Neutrophil (primary cell): Measurements from ENCODE around the gene JMJD8.

Experiments used
- H3K27ac ChIP-seq: fragments of 200-600 bp; sonication (generic); 2 replicates; pipeline ENCODE4 v1.5.1; 2016; ENCODE audit warnings: mild to moderate bottlenecking, moderate library complexity
- H3K27me3 ChIP-seq: fragments of 200-600 bp; sonication (generic); 2 replicates; pipeline ENCODE4 v1.6.0; 2016; ENCODE audit warnings: mild to moderate bottlenecking
- H3K36me3 ChIP-seq: fragments of 200-600 bp; sonication (generic); 2 replicates; pipeline ENCODE4 v1.5.1; 2017
- H3K4me1 ChIP-seq, 2 experiments: fragments of 200-600 bp in 1 of 2; sonication (generic) in 1 of 2; 1 replicate in 1 of 2; 2 replicates in 1 of 2; pipeline versions ENCODE4 v1.5.1 to v1.6.1; 2013 to 2016; ENCODE audit warnings: low read depth in 1 of 2, low read length in 1 of 2, mild to moderate bottlenecking in 1 of 2, moderate library complexity in 1 of 2; ENCODE audit not compliant: control insufficient read depth in 1 of 2, insufficient read depth in 1 of 2
- H3K4me3 ChIP-seq, 2 experiments: fragments of 200-600 bp in 1 of 2; sonication (generic) in 1 of 2; 1 replicate in 1 of 2; 2 replicates in 1 of 2; pipeline ENCODE4 v1.5.1; 2013 to 2016; ENCODE audit warnings: low read depth in 1 of 2, low read length in 1 of 2, mild to moderate bottlenecking in 1 of 2, moderate library complexity in 1 of 2
- H3K9me3 ChIP-seq: fragments of 200-600 bp; sonication (generic); 2 replicates; pipeline ENCODE4 v1.5.1; 2016
- CTCF ChIP-seq: fragments of 200-600 bp; sonication (generic); IDR thresholded peaks from 2 replicates; pipeline ENCODE4 v1.5.1; 2016; ENCODE audit warnings: antibody characterized with exemption

JMJD8 gene

GRCh38 chr16:729768-730665, 45.9 kb upstream of the JMJD8 start:
- Histone ChIP-seq H3K27ac (no peak overlapping the region), H3K4me1 (peaks cover 8 to 25% of the 10 kb centered on the region in 2 experiments), H3K27me3 (peaks cover 49% of the 10 kb centered on the region), H3K4me3 (no peak overlapping the region), H3K9me3 (no peaks in the 10 kb centered on the region), H3K36me3 (peaks cover 51% of the 10 kb centered on the region)
- TF ChIP-seq CTCF: no peak

DNA sequence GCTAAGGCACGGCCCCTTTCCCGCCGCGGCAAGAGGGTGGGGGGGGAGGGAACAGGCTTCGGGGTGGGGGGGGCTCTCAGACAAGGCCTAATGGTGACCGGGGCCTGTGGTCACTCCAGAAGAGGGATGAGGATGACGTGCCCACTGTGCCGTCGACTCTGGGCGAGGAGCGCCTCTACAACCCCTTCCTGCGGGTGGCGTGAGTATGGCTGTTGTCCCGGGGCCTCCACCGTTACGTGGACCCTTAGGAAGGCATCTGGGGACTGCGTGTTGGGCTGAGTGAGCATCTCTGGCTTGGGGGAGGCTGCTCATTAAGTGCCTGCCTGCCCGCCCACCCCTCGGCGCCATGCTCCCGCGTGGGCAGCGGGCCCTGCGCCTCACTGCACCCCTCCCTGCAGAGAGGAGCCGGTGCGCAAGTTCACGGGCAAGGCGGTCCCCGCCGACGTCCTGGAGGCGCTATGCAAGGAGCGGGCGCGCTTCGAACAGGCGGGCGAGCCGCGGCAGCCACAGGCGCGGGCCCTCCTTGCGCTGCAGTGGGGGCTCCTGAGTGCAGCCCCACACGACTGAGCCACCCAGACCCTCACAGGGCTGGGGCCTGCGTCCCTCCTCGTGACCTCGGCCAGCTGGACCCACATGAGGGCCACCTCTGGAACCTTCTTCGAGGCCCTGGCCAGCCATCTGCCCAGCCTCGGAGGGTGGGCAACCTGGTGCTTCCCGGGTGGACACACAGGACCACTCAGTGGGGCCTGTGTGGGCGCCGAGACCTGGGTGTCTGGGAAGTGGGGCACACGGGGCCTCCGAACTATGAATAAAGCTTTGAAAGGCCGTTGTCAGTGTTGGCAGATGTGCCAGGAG, 45.0 kb upstream of the JMJD8 start:
- no peak overlapping the region for H3K4me3 ChIP-seq
- H3K4me1 ChIP-seq: peaks cover 8 to 25% of the 10 kb centered on the region in 2 experiments
- no peaks in the 10 kb centered on the region for H3K9me3 ChIP-seq
- H3K27ac ChIP-seq: no peak overlapping the region
- peaks cover 42% of the 10 kb centered on the region for H3K36me3 ChIP-seq
- no peak for TF ChIP-seq CTCF
- H3K27me3 ChIP-seq: peaks cover 58% of the 10 kb centered on the region

- no peak for TF ChIP-seq CTCF
- Histone ChIP-seq H3K9me3 (no peaks in the 10 kb centered on the region), H3K27me3 (peaks cover 61% of the 10 kb centered on the region), H3K36me3 (peaks cover 34% of the 10 kb centered on the region), H3K4me1 (peaks cover 8 to 25% of the 10 kb centered on the region in 2 experiments), H3K4me3 (peak overlapping the region in 1 of 2 experiments; percentile 53), H3K27ac (no peak overlapping the region)
These were observed 44.2 kb upstream of the JMJD8 start for GRCh38 chr16:728131-728889.

GRCh38 chr16:727291-727977, 43.3 kb upstream of the JMJD8 start:
- H3K36me3 ChIP-seq: peaks cover 26% of the 10 kb centered on the region
- H3K9me3 ChIP-seq: no peaks in the 10 kb centered on the region
- no peak for TF ChIP-seq CTCF
- no peak overlapping the region for H3K27ac ChIP-seq
- H3K27me3 ChIP-seq: peaks cover 61% of the 10 kb centered on the region
- peaks cover 8 to 25% of the 10 kb centered on the region in 2 experiments for H3K4me1 ChIP-seq
- peak overlapping the region; percentile 35 to 53 for H3K4me3 ChIP-seq
